ENCODE results near the gene ITPR1.

Gene ITPR1

GRCh38 chr3:4533489-4534443 lies 40.6 kb downstream of the ITPR1 start:
- DNase-seq (ENCODE audit: low read depth, low spot score): no peak

- DNase-seq (ENCODE audit: low read depth, low spot score): no peak
Observed at GRCh38 chr3:4534906-4535305, 41.8 kb downstream of the ITPR1 start.

- DNase-seq (ENCODE audit: low read depth, low spot score): no peak
Observed at GRCh38 chr3:4536260-4536659, 43.1 kb downstream of the ITPR1 start.

- no peak for DNase-seq (ENCODE audit: low read depth, low spot score)
Observed at GRCh38 chr3:4540267-4540666, 47.1 kb downstream of the ITPR1 start.

GRCh38 chr3:4543110-4543509 lies 50.0 kb downstream of the ITPR1 start:
- DNase-seq (ENCODE audit: low read depth, low spot score): no peak

GRCh38 chr3:4546346-4547178 lies 53.4 kb downstream of the ITPR1 start:
- no peak for DNase-seq (ENCODE audit: low read depth, low spot score)

- DNase-seq (ENCODE audit: low read depth, low spot score): no peak
Observed at GRCh38 chr3:4547799-4548198, 54.7 kb downstream of the ITPR1 start.

GRCh38 chr3:4548356-4548755 lies 55.2 kb downstream of the ITPR1 start:
- no peak for DNase-seq (ENCODE audit: low read depth, low spot score)

- no peak for DNase-seq (ENCODE audit: low read depth, low spot score)
Observed at GRCh38 chr3:4548780-4549179, 55.6 kb downstream of the ITPR1 start.

GRCh38 chr3:4549896-4550295 lies 56.7 kb downstream of the ITPR1 start:
- DNase-seq (ENCODE audit: low read depth, low spot score): no peak

GRCh38 chr3:4551051-4551711 lies 58.0 kb downstream of the ITPR1 start:
- DNase-seq (ENCODE audit: low read depth, low spot score): no peak

- no peak for DNase-seq (ENCODE audit: low read depth, low spot score)
Observed at GRCh38 chr3:4551794-4552442, 58.8 kb downstream of the ITPR1 start.

GRCh38 chr3:4552811-4553210 lies 59.7 kb downstream of the ITPR1 start:
- DNase-seq (ENCODE audit: low read depth, low spot score): no peak

- no peak for DNase-seq (ENCODE audit: low read depth, low spot score)
Observed at GRCh38 chr3:4561661-4562060, 68.5 kb downstream of the ITPR1 start.

GRCh38 chr3:4562595-4562994 lies 69.4 kb downstream of the ITPR1 start:
- DNase-seq (ENCODE audit: low read depth, low spot score): no peak

- DNase-seq (ENCODE audit: low read depth, low spot score): no peak
Observed at GRCh38 chr3:4564270-4564669, 71.1 kb downstream of the ITPR1 start.

GRCh38 chr3:4564928-4565586 lies 71.9 kb downstream of the ITPR1 start:
- DNase-seq (ENCODE audit: low read depth, low spot score): no peak

GRCh38 chr3:4565809-4566501 lies 72.8 kb downstream of the ITPR1 start:
- DNase-seq (ENCODE audit: low read depth, low spot score): no peak

GRCh38 chr3:4568841-4569240 lies 75.7 kb downstream of the ITPR1 start:
- DNase-seq (ENCODE audit: low read depth, low spot score): no peak

GRCh38 chr3:4570840-4571621 lies 77.9 kb downstream of the ITPR1 start:
- DNase-seq (ENCODE audit: low read depth, low spot score): no peak
